ENCODE data around the gene MARVELD1. TPM values are rescaled to one million over a fixed set of nuclear protein-coding genes. Genes with fewer than 3 reads are reported as not detected.

Gene MARVELD1
- total and polyA plus RNA-seq, 8 donors = 5.7 to 21.0 (median 10.9) TPM

DNA sequence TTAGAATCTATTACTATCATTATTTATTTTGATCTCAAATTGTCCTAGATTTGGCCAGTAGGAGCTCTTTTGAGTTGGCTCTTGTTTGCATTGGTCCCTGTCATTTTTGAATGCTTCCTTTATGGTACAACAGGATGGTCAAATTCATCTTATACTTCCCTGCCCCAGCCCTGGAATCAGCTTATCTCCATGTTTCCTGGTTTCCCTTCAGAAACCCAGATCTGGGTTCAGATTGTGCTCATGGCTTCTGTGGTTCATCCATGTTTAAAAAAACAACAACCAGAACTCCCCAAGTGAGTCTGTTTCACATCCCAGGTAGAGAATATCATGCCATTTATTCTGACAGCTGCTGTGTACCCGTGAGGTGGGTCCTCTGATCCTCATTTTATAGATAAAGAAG lies 34.0 kb downstream of the MARVELD1 start:
- H3K4me1 ChIP-seq = peaks cover 0 to 11% (median 0%) of the 10 kb centered on the region in 4 donors
- 69 to 92% (median 76%) methylated on average over 1 of the region's 1 CpG for WGBS, 5 donors
- H3K4me3 ChIP-seq = no peak overlapping the region
- intact Hi-C loops (cut with DNase I; ENCODE audit: low total_unique reads) = no loop called here
- TF ChIP-seq, protein P1, sequence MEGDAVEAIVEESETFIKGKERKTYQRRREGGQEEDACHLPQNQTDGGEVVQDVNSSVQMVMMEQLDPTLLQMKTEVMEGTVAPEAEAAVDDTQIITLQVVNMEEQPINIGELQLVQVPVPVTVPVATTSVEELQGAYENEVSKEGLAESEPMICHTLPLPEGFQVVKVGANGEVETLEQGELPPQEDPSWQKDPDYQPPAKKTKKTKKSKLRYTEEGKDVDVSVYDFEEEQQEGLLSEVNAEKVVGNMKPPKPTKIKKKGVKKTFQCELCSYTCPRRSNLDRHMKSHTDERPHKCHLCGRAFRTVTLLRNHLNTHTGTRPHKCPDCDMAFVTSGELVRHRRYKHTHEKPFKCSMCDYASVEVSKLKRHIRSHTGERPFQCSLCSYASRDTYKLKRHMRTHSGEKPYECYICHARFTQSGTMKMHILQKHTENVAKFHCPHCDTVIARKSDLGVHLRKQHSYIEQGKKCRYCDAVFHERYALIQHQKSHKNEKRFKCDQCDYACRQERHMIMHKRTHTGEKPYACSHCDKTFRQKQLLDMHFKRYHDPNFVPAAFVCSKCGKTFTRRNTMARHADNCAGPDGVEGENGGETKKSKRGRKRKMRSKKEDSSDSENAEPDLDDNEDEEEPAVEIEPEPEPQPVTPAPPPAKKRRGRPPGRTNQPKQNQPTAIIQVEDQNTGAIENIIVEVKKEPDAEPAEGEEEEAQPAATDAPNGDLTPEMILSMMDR (IDR thresholded peaks at IDR 0.05) = no peak
- no peak for TF ChIP-seq POLR2A (IDR thresholded peaks at IDR 0.05)
- no peak for TF ChIP-seq EP300 (IDR thresholded peaks at IDR 0.05)
- TF ChIP-seq POLR2AphosphoS5 (IDR thresholded peaks at IDR 0.05) = no peak
- H3K27me3 ChIP-seq = no peaks in the 10 kb centered on the region
- H3K9me3 ChIP-seq = no peaks in the 10 kb centered on the region
- H3K36me3 ChIP-seq = peaks cover 77 to 100% (median 100%) of the 10 kb centered on the region in 4 donors
- no peak overlapping the region for H3K27ac ChIP-seq
- DNase-seq = no peak

DNA sequence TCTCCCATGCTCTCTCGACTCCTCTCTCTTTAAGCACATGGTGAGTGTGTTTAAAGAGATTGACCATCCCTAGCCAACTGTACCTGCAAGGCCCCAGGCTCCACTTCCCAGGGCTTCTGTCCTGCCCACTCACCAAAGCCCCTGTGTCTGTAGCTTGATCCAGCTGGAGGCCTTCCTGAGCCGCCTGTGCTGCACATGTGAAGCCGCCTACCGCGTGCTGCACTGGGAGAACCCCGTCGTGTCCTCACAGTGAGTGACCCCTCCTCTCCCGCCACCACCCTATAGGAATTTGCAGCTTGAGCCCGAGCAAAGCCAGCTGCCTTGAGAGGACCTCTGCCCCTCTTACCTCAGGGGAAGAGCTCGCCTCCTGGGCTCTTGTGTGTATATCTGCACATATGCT lies 34.6 kb downstream of the MARVELD1 start:
- Histone ChIP-seq H3K27me3 (no peaks in the 10 kb centered on the region), H3K4me3 (no peak overlapping the region), H3K36me3 (peaks cover 78 to 100% (median 100%) of the 10 kb centered on the region in 4 donors), H3K4me1 (peaks cover 0 to 5% (median 0%) of the 10 kb centered on the region in 4 donors), H3K9me3 (no peaks in the 10 kb centered on the region), H3K27ac (no peak overlapping the region)
- intact Hi-C loops (cut with DNase I; ENCODE audit: low total_unique reads) = no loop called here
- WGBS, 5 donors = 78 to 87% (median 83%) methylated on average over 10 of the region's 10 CpGs
- TF ChIP-seq POLR2A (IDR thresholded peaks at IDR 0.05) (no peak), POLR2AphosphoS5 (IDR thresholded peaks at IDR 0.05) (no peak), EP300 (IDR thresholded peaks at IDR 0.05) (no peak)
- TF ChIP-seq, protein P1 (IDR thresholded peaks at IDR 0.05) = no peak
- no peak for DNase-seq

DNA sequence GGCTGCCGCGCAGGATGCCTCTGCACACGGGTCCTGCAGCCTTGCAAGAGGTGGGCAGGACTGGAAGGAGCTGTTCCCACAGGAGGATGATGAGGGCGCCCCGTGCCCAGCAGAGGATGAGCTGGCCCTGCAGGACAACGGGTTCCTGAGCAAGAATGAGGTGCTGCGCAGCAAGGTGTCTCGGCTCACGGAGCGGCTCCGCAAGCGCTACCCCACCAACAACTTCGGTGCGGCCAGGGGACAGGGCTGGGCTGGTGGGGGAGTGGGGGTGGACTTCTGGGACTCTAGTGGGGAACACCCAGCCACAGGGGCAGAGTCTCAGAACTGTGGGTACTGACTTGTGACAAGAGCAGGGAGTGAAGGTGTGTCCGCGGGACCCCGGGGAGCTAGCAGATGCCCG lies 39.4 kb downstream of the MARVELD1 start:
- Histone ChIP-seq H3K9me3 (no peaks in the 10 kb centered on the region), H3K27me3 (no peaks in the 10 kb centered on the region), H3K36me3 (peaks cover 88 to 100% (median 100%) of the 10 kb centered on the region in 4 donors), H3K27ac (no peak overlapping the region), H3K4me1 (no peaks in the 10 kb centered on the region), H3K4me3 (no peak overlapping the region)
- TF ChIP-seq, protein P1 (IDR thresholded peaks at IDR 0.05) = no peak
- TF ChIP-seq EP300 (IDR thresholded peaks at IDR 0.05) (no peak), POLR2AphosphoS5 (IDR thresholded peaks at IDR 0.05) (no peak), POLR2A (IDR thresholded peaks at IDR 0.05) (no peak)
- WGBS, 5 donors = 85 to 95% (median 93%) methylated on average over 8 to 18 of the region's 18 CpGs
- DNase-seq = no peak
- intact Hi-C loops (cut with DNase I; ENCODE audit: low total_unique reads) = no loop called here

DNA sequence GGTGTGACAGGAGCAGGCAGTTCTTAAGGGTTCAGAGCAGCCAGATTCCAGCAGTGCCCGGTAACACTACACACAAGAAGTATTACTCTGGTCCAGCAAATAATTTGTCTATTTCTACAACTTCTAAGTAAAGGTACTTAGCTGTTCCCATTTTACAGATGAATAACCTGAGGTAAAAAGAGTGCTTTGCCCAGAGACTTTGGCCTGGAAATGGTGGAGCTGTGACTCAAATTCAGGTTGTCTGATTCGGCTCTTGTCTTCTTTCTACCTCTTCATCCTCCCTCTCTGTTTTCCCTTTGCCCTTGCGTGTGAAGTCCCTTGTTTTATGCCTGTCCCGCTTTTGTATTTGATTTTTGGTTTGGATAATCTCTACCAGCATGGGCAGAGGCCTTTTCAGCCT lies 41.2 kb downstream of the MARVELD1 start:
- DNase-seq = no peak
- no peak overlapping the region for H3K4me3 ChIP-seq
- no peaks in the 10 kb centered on the region for H3K4me1 ChIP-seq
- no peaks in the 10 kb centered on the region for H3K27me3 ChIP-seq
- TF ChIP-seq, protein P1 (IDR thresholded peaks at IDR 0.05) = no peak
- no peak for TF ChIP-seq EP300 (IDR thresholded peaks at IDR 0.05)
- TF ChIP-seq POLR2A (IDR thresholded peaks at IDR 0.05) = no peak
- TF ChIP-seq POLR2AphosphoS5 (IDR thresholded peaks at IDR 0.05) = no peak
- intact Hi-C loops (cut with DNase I; ENCODE audit: low total_unique reads) = no loop called here
- peaks cover 84 to 100% (median 99%) of the 10 kb centered on the region in 4 donors for H3K36me3 ChIP-seq
- WGBS, 5 donors = 49 to 95% (median 83%) methylated on average over 3 to 4 of the region's 4 CpGs
- no peak overlapping the region for H3K27ac ChIP-seq
- H3K9me3 ChIP-seq = no peaks in the 10 kb centered on the region

Data from stomach (tissue), 9 donors.